Measurements from ENCODE around the gene MAOA.

Gene MAOA

DNA sequence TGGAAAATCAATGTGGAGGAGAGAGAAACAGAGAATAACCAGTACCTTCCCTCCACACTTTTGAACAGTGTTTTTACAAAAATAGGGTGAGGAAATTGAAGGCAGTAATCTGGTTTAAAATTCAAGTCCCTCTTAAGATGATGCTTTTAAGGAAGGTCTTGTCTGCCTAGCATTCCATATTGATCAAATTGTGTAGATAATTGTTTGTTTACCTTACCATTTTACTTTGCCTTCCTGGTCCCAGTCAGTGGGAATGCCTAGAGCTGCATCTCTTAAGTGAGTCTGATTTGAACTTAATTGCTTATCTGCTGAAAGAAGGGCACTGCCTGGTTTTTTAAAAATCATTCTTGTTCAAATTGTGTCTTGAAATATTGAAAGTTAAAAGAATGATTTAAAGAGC lies 14.4 kb upstream of the MAOA start:
- Histone ChIP-seq H3K9ac (ENCODE audit: low read depth, low read length) (no peak overlapping the region), H3K27me3 (ENCODE audit: control insufficient read depth, insufficient read depth, low read length) (no peaks in the 10 kb centered on the region), H3K4me2 (ENCODE audit: low read length) (no peak overlapping the region), H3K36me3 (ENCODE audit: insufficient read depth, low read length) (no peaks in the 10 kb centered on the region), H3K9me3 (replicated peaks; ENCODE audit: low read length) (no peaks in the 10 kb centered on the region), H3K4me1 (ENCODE audit: control insufficient read depth, insufficient read depth, low read length) (peaks cover 14% of the 10 kb centered on the region), H3K4me3 (ENCODE audit: low read length) (no peak overlapping the region)

DNA sequence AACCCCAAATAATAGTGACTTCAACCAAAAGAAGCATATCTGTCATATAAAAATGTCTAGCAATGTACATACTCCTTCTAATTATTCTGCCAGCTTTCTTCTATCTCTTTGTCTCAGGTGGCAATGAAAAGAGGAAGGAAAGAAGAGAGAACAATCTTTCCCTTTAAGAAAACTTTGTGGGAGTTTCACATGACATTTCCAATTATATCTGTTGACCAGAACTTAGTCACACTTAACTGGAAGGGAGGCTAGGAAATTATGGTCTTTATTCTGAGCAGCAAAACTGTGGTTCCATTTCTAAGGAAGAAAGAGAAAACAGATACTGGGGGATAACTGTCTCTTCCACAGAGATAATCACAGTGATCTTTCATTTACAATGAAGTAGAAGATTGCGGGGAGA lies 12.9 kb upstream of the MAOA start:
- H3K9me3 ChIP-seq (replicated peaks; ENCODE audit: low read length), result no peaks in the 10 kb centered on the region

DNA sequence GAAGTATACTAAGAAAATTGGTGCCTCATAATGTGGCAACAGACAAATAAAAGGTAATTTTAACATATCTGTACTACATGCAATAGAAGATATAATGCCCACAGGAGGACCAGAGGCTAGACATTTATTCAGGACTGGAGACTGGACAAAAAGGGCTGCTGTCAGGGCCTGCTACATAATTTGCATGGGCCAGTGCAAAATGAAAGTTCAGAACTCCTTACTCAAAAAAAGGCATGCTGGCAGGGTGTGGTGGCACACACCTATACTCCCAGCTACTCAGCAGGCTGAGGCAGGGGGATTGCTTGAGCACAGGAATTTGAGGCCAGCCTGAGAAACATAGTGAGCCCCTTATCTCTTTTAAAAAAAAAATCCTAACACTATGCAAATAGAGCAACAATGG lies 12.4 kb upstream of the MAOA start:
- H3K36me3 ChIP-seq (ENCODE audit: insufficient read depth, low read length), result no peaks in the 10 kb centered on the region
- peaks cover 14% of the 10 kb centered on the region for H3K4me1 ChIP-seq (ENCODE audit: control insufficient read depth, insufficient read depth, low read length)
- H3K9me3 ChIP-seq (replicated peaks; ENCODE audit: low read length), result no peaks in the 10 kb centered on the region
- H3K27me3 ChIP-seq (ENCODE audit: control insufficient read depth, insufficient read depth, low read length), result no peaks in the 10 kb centered on the region
- no peak overlapping the region for H3K9ac ChIP-seq (ENCODE audit: low read depth, low read length)
- H3K4me2 ChIP-seq (ENCODE audit: low read length), result peak overlapping the region; percentile 40
- H3K4me3 ChIP-seq (ENCODE audit: low read length), result no peak overlapping the region

More for the DNA sequence above, 12.9 kb upstream of the MAOA start:
- no peaks in the 10 kb centered on the region for H3K36me3 ChIP-seq (ENCODE audit: insufficient read depth, low read length)
- no peak overlapping the region for H3K4me3 ChIP-seq (ENCODE audit: low read length)
- H3K4me2 ChIP-seq (ENCODE audit: low read length), result peak overlapping the region; percentile 10
- H3K4me1 ChIP-seq (ENCODE audit: control insufficient read depth, insufficient read depth, low read length), result peaks cover 14% of the 10 kb centered on the region
- no peak overlapping the region for H3K9ac ChIP-seq (ENCODE audit: low read depth, low read length)
- no peaks in the 10 kb centered on the region for H3K27me3 ChIP-seq (ENCODE audit: control insufficient read depth, insufficient read depth, low read length)

DNA sequence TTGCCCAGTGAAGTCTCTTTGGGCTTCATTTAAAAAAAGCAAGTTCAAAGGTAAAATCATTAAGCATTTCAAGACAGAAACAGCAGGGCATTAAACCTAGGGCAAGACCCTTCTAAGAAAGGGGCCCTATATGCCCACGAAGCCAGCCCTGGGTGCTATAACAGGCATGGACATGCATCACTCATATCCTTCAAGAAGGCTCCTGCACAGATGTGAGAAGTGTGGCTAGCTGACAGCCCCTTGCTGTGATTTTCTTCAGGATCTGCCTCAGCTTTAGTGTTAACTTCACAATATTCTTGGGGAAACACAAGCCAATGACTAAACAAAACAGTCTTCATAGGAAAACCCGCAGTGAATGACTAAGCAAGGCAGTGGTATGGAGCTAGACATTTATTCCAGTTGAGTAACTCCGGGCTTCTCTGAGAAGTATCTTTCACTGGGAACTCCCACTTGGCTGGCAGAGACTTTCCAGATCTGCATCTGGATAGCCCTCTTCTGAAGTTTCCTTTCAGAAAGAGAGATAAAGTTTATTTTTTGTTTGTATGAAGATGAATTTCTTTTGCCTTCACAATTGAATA lies 11.9 kb upstream of the MAOA start:
- Histone ChIP-seq H3K4me1 (ENCODE audit: control insufficient read depth, insufficient read depth, low read length) (peaks cover 14% of the 10 kb centered on the region), H3K9me3 (replicated peaks; ENCODE audit: low read length) (no peaks in the 10 kb centered on the region), H3K9ac (ENCODE audit: low read depth, low read length) (no peak overlapping the region), H3K36me3 (ENCODE audit: insufficient read depth, low read length) (no peaks in the 10 kb centered on the region), H3K4me3 (ENCODE audit: low read length) (peak overlapping the region; percentile 18), H3K27me3 (ENCODE audit: control insufficient read depth, insufficient read depth, low read length) (no peaks in the 10 kb centered on the region), H3K4me2 (ENCODE audit: low read length) (peak overlapping the region; percentile 40)

DNA sequence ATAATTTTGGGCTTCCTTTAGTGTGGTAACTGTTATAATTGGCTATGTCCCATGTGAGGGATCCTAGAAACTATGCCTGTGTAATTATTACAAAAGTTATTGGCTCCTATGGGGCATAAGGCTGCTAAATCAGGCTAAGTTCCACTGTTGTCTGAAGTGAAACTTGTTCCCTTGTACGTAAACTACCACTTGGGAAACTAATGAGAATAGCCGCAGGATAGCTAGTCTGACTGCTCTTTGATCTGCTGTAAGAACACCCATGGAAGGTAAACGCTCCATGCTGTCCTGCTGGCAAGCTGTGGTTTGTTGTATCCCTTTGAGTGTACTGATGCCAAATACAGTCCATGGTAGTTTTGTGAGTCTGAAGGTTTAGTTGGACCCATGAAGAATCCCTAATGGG lies 9.3 kb upstream of the MAOA start:
- H3K9ac ChIP-seq (ENCODE audit: low read depth, low read length), result no peak overlapping the region
- H3K36me3 ChIP-seq (ENCODE audit: insufficient read depth, low read length), result no peaks in the 10 kb centered on the region
- no peak overlapping the region for H3K4me3 ChIP-seq (ENCODE audit: low read length)
- no peaks in the 10 kb centered on the region for H3K9me3 ChIP-seq (replicated peaks; ENCODE audit: low read length)
- no peak overlapping the region for H3K4me2 ChIP-seq (ENCODE audit: low read length)
- peaks cover 14% of the 10 kb centered on the region for H3K4me1 ChIP-seq (ENCODE audit: control insufficient read depth, insufficient read depth, low read length)
- H3K27me3 ChIP-seq (ENCODE audit: control insufficient read depth, insufficient read depth, low read length), result no peaks in the 10 kb centered on the region

DNA sequence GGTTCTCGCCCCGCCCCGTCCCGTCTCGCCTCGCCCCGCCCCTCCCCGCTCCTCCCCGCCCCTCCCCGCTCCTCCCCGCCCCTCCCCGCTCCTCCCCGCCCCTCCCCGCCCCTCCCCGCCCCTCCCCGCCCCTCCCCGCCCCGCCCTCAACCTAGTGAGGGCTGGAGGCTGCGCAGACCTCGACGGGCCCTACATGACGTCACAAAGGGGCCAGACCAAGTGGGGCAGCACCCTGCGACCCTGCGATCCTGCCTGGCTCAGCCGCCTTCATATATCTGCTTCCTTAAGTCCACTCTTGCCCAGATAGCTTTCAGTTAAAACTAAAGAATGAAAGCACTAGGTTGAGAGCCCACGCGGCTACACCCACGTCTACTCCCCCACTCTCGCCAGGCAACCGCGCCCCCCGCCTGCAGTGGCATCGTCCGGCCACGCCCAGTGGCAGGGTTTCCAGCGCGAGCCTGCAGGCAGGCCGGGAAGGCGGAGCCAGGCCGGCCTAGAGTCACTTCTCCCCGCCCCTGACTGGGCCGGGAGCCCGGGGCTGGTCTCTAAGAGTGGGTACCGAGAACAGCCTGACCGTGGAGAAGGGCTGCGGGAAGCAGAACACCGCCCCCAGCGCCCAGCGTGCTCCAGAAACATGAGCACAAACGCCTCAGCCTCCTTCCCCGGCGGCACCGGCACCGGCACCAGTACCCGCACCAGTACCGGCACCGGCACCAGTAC lies 1.5 kb upstream of the MAOA start:
- peak overlapping the region; percentile 99 for H3K9ac ChIP-seq (ENCODE audit: low read depth, low read length)
- peak overlapping the region; percentile 97 for H3K4me2 ChIP-seq (ENCODE audit: low read length)
- no peaks in the 10 kb centered on the region for H3K4me1 ChIP-seq (ENCODE audit: control insufficient read depth, insufficient read depth, low read length)
- H3K27me3 ChIP-seq (ENCODE audit: control insufficient read depth, insufficient read depth, low read length), result no peaks in the 10 kb centered on the region
- peak overlapping the region; percentile 76 for H3K4me3 ChIP-seq (ENCODE audit: low read length)
- H3K36me3 ChIP-seq (ENCODE audit: insufficient read depth, low read length), result no peaks in the 10 kb centered on the region
- H3K9me3 ChIP-seq (replicated peaks; ENCODE audit: low read length), result no peaks in the 10 kb centered on the region

DNA sequence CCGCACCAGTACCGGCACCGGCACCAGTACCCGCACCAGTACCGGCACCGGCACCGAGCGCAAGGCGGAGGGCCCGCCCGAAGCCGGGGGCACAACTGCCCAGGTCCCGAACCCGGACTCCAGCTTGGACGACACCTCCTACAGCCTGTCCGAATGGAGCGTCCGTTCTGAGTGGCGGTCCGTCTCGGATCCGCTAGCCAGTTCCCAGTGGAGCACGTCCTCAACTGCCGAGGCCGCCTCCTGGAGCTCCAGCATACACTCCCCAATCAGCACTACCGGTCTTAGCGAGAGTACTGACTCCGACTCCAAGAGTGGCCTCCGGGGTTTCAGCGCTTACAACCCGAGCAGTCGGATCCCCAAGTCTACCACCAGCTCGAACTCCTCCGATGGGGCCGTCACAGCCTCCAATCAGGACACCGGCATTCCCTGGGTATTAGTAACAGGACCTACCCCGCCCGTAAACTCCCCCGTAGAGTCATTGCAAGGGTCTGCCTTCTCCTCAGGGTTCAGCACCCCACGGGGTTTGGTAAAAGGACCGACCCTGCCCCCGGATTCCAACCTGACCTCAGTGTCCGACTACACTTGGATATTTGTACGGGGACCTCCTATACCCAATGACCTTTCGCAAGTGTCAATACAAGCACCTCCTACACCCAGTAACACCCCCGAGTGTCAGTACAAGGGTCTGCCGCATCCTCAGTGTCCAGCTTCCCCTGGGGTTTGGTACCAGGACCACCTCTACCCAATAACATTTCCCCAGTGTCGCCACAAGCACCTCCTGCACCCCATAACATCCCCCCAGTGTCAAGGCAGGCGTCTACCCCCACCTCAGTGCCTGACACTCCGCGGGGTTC lies 721 bp upstream of the MAOA start:
- H3K4me1 ChIP-seq (ENCODE audit: control insufficient read depth, insufficient read depth, low read length), result no peaks in the 10 kb centered on the region
- no peaks in the 10 kb centered on the region for H3K36me3 ChIP-seq (ENCODE audit: insufficient read depth, low read length)
- H3K9ac ChIP-seq (ENCODE audit: low read depth, low read length), result peak overlapping the region; percentile 99
- H3K9me3 ChIP-seq (replicated peaks; ENCODE audit: low read length), result no peaks in the 10 kb centered on the region
- peak overlapping the region; percentile 97 for H3K4me2 ChIP-seq (ENCODE audit: low read length)
- no peaks in the 10 kb centered on the region for H3K27me3 ChIP-seq (ENCODE audit: control insufficient read depth, insufficient read depth, low read length)
- H3K4me3 ChIP-seq (ENCODE audit: low read length), result peak overlapping the region; percentile 76

DNA sequence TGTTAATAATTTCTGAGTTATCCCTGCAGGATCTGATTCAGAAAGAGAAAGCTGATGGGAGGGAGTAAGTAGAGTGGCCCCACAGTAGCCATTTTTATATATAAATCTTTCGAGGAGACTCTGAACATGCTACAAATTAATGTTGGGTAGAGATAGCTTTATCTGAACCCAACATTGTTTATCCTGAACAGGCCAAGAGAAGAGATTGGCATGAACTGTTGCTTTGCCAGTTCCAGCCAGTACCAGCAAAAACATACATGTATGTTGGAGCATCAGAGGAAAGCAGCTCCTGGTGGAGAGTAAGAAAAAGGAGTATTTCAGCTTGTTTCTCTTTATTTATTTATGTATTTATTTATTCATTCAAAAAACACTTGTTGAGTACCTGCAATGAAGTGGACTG lies 1.6 kb downstream of the MAOA start:
- no peak overlapping the region for H3K9ac ChIP-seq (ENCODE audit: low read depth, low read length)
- no peaks in the 10 kb centered on the region for H3K36me3 ChIP-seq (ENCODE audit: insufficient read depth, low read length)
- H3K9me3 ChIP-seq (replicated peaks; ENCODE audit: low read length), result no peaks in the 10 kb centered on the region
- H3K27me3 ChIP-seq (ENCODE audit: control insufficient read depth, insufficient read depth, low read length), result no peaks in the 10 kb centered on the region
- peak overlapping the region; percentile 33 for H3K4me3 ChIP-seq (ENCODE audit: low read length)
- H3K4me1 ChIP-seq (ENCODE audit: control insufficient read depth, insufficient read depth, low read length), result peaks cover 4% of the 10 kb centered on the region
- H3K4me2 ChIP-seq (ENCODE audit: low read length), result peak overlapping the region; percentile 52

DNA sequence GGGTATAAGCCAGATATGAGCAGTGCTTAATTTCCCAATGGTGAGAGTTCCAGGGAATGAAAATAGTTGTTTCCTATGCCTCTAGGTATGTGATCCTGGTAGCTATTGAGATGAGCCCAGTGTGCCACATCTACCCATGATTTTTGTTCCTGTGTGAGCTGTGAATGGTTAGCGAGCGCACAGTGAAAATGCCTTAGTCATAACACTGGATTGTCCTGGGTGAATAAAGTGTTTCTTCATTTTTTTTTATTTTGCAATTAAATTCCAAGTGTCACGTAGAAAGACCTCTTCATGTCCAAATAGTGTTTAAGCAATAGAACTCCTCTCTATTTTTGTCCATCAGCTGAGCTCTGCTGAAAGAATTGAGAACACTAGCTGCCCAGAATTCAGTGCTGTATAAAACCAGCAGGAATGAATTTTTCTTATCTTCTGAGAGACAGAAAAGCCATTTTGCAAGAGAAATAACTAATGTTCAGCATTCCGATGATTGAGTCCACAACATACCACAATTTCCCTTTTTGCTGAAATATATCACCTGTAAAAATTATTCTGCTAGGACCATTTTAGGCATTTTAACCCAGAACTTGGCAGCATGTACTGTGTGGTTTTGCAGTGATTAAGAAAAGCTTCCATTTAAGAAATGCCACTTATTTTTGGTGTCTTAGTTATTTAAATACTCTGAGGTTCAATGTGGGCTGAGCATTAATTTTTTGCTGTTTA lies 5.6 kb downstream of the MAOA start:
- Histone ChIP-seq H3K9me3 (replicated peaks; ENCODE audit: low read length) (no peaks in the 10 kb centered on the region), H3K4me1 (ENCODE audit: control insufficient read depth, insufficient read depth, low read length) (peaks cover 4% of the 10 kb centered on the region), H3K9ac (ENCODE audit: low read depth, low read length) (no peak overlapping the region), H3K4me3 (ENCODE audit: low read length) (no peak overlapping the region), H3K4me2 (ENCODE audit: low read length) (no peak overlapping the region), H3K27me3 (ENCODE audit: control insufficient read depth, insufficient read depth, low read length) (no peaks in the 10 kb centered on the region), H3K36me3 (ENCODE audit: insufficient read depth, low read length) (no peaks in the 10 kb centered on the region)

DNA sequence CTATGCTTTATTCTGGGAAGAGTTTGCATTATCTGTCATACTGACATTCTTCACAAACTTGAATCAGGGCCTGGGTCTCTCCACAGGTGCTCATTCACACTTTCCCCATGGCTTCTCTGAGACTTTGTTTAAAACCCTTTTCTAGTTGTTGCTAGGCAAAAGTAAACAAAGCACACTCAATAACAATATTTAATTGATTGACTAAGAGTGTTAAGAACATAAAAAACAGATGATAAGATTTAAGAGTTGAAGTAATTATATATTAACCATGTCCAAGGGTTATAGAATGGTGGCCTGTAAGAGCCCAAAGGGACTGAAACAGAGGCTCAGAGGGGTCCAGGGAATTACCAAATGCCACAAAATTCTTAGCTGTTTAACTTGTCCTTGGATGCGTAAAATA lies 7.1 kb downstream of the MAOA start:
- Histone ChIP-seq H3K36me3 (ENCODE audit: insufficient read depth, low read length) (no peaks in the 10 kb centered on the region), H3K9me3 (replicated peaks; ENCODE audit: low read length) (no peaks in the 10 kb centered on the region), H3K9ac (ENCODE audit: low read depth, low read length) (no peak overlapping the region), H3K4me2 (ENCODE audit: low read length) (no peak overlapping the region), H3K4me1 (ENCODE audit: control insufficient read depth, insufficient read depth, low read length) (peaks cover 4% of the 10 kb centered on the region), H3K27me3 (ENCODE audit: control insufficient read depth, insufficient read depth, low read length) (no peaks in the 10 kb centered on the region), H3K4me3 (ENCODE audit: low read length) (no peak overlapping the region)

DNA sequence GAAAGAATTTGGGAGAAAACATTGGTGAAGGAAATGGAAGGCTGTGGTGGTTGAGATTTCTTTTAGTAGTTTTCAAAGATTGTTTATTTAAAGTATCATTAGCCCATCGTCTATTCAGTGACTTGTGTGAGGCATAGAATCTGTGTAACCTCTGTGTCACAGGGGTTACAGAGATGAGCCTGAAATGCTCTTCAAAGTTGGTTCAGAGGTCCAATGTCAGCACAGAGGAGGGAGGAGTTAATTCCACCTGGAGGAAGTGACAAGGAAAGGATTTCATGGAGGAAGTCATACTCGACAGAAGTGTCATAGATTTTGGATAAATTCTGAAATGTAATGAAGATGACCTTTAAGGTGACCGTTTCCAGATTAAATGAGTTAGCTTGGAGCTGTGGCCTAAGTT lies 8.2 kb downstream of the MAOA start:
- Histone ChIP-seq H3K36me3 (ENCODE audit: insufficient read depth, low read length) (no peaks in the 10 kb centered on the region), H3K9me3 (replicated peaks; ENCODE audit: low read length) (no peaks in the 10 kb centered on the region), H3K4me1 (ENCODE audit: control insufficient read depth, insufficient read depth, low read length) (peaks cover 4% of the 10 kb centered on the region), H3K4me3 (ENCODE audit: low read length) (no peak overlapping the region), H3K4me2 (ENCODE audit: low read length) (no peak overlapping the region), H3K27me3 (ENCODE audit: control insufficient read depth, insufficient read depth, low read length) (no peaks in the 10 kb centered on the region), H3K9ac (ENCODE audit: low read depth, low read length) (no peak overlapping the region)

Measured in skeletal muscle satellite cell (primary cell).